IPS-15b (cell line): ENCODE measurements around the gene GPC5.

Source experiments
- H3K27me3 ChIP-seq: one replicate; pipeline ENCODE4 v1.6.1; 2013; ENCODE audit warnings: low read length; ENCODE audit not compliant: control insufficient read depth, insufficient read depth
- H3K36me3 ChIP-seq: one replicate; pipeline ENCODE4 v1.6.1; 2013; ENCODE audit warnings: low read length; ENCODE audit not compliant: control insufficient read depth, insufficient read depth
- H3K4me1 ChIP-seq: one replicate; pipeline ENCODE4 v1.6.1; 2013; ENCODE audit warnings: mild to moderate bottlenecking, low read length; ENCODE audit not compliant: control insufficient read depth, insufficient read depth
- H3K4me3 ChIP-seq: one replicate; pipeline ENCODE4 v1.5.1; 2013; ENCODE audit warnings: low read depth, low read length
- H3K9ac ChIP-seq: one replicate; pipeline ENCODE4 v1.6.1; 2013; ENCODE audit warnings: low read depth, mild to moderate bottlenecking, low read length
- H3K9me3 ChIP-seq: one replicate; pipeline ENCODE4 v1.6.1; 2013; ENCODE audit warnings: mild to moderate bottlenecking, low read length; ENCODE audit not compliant: control insufficient read depth, insufficient read depth

The GPC5 gene

DNA sequence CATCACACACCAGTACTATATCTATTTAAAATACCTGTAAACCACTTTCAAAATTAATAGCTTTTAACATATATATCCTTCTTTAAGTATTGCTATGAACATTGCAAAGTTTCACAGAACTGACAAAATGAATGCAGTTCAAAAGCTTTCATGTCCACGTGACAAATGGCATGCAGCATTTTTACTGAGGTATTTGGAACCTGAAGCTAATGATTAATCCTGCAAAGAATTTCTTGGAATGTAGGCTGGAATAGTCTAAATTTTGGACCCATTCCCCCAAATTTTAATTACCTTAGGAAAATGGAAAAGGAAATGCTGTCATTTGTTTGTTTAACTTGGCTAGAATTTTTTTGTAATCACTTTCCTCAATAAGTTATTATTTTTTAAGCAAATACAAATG, 1404.4 kb downstream of the GPC5 start:
- H3K36me3 ChIP-seq, result no peaks in the 10 kb centered on the region
- H3K9ac ChIP-seq, result no peak overlapping the region
- H3K9me3 ChIP-seq, result no peaks in the 10 kb centered on the region
- no peaks in the 10 kb centered on the region for H3K4me1 ChIP-seq
- no peak overlapping the region for H3K4me3 ChIP-seq
- H3K27me3 ChIP-seq, result no peaks in the 10 kb centered on the region

GRCh38 chr13:92804346-92804745, 1405.9 kb downstream of the GPC5 start:
- Histone ChIP-seq H3K36me3 (no peaks in the 10 kb centered on the region), H3K9me3 (no peaks in the 10 kb centered on the region), H3K4me1 (no peaks in the 10 kb centered on the region), H3K9ac (no peak overlapping the region), H3K27me3 (no peaks in the 10 kb centered on the region), H3K4me3 (no peak overlapping the region)

DNA sequence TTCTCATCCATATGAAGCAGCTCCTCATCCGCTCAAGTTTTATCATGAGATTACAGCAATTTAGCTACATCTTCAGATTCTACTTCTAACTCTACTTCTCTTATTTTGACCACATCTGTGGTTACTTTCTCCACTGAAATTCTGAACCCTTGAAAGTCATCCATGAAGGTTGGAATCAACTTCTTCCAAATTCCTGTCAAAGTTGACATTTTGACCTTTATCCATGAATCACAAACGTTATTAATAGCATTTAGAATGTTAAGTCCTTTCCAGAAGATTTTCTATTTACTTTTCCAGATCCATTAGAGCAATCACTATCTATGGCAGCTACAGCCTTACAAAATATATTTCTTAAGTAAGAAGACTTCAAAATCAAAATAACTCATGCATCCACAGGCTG, 1406.5 kb downstream of the GPC5 start:
- Histone ChIP-seq H3K36me3 (no peaks in the 10 kb centered on the region), H3K4me1 (no peaks in the 10 kb centered on the region), H3K4me3 (no peak overlapping the region), H3K9me3 (no peaks in the 10 kb centered on the region), H3K9ac (no peak overlapping the region), H3K27me3 (no peaks in the 10 kb centered on the region)

DNA sequence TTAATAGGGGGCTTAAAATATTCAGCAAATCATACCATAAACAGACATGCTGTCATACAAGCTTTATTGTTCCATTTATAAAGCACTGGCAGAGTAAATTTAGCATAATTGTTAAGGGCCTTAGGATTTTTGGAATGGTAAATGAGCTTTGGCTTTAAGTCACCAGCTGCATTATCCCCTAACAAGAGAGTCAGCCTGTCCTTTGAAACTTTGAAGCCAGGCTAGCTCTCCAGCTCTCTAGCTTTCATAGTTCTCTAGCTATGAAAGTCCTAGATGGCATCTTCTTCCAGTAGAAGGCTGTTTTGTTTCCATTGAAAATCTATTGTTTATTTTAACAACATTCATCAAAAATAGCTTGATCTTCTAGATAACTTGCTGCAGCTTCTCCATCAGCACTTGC, 1407.3 kb downstream of the GPC5 start:
- Histone ChIP-seq H3K36me3 (no peaks in the 10 kb centered on the region), H3K9ac (no peak overlapping the region), H3K4me3 (no peak overlapping the region), H3K4me1 (no peaks in the 10 kb centered on the region), H3K9me3 (no peaks in the 10 kb centered on the region), H3K27me3 (no peaks in the 10 kb centered on the region)

GRCh38 chr13:92806215-92806614, 1407.8 kb downstream of the GPC5 start:
- Histone ChIP-seq H3K36me3 (no peaks in the 10 kb centered on the region), H3K9ac (no peak overlapping the region), H3K4me1 (no peaks in the 10 kb centered on the region), H3K9me3 (no peaks in the 10 kb centered on the region), H3K27me3 (no peaks in the 10 kb centered on the region), H3K4me3 (no peak overlapping the region)

GRCh38 chr13:92807353-92807752, 1408.9 kb downstream of the GPC5 start:
- no peaks in the 10 kb centered on the region for H3K9me3 ChIP-seq
- no peaks in the 10 kb centered on the region for H3K4me1 ChIP-seq
- H3K36me3 ChIP-seq, result no peaks in the 10 kb centered on the region
- no peak overlapping the region for H3K9ac ChIP-seq
- no peaks in the 10 kb centered on the region for H3K27me3 ChIP-seq
- no peak overlapping the region for H3K4me3 ChIP-seq

DNA sequence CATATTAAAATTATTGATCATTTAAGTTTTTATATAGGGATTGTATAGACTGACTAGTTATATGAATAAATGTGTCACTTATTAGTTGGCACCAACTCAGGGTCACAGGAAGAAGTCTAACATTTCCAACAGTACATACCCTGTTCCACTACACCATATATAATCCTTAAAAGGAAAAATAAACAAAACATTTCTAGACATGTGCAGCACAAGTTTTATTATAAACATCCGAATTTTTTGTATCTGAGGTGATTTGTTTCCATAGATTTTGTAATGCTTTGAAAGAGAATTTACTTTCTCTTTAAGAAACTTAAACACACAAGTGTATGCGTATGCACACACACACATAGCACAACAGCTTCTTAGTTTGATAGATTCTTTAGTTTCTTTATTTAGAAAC, 1409.5 kb downstream of the GPC5 start:
- H3K4me1 ChIP-seq, result no peaks in the 10 kb centered on the region
- H3K36me3 ChIP-seq, result no peaks in the 10 kb centered on the region
- H3K27me3 ChIP-seq, result no peaks in the 10 kb centered on the region
- H3K4me3 ChIP-seq, result no peak overlapping the region
- H3K9ac ChIP-seq, result no peak overlapping the region
- H3K9me3 ChIP-seq, result no peaks in the 10 kb centered on the region

GRCh38 chr13:92821324-92821723, 1422.9 kb downstream of the GPC5 start:
- Histone ChIP-seq H3K9me3 (no peaks in the 10 kb centered on the region), H3K4me1 (no peaks in the 10 kb centered on the region), H3K9ac (no peak overlapping the region), H3K36me3 (no peaks in the 10 kb centered on the region), H3K27me3 (no peaks in the 10 kb centered on the region), H3K4me3 (no peak overlapping the region)

- Histone ChIP-seq H3K4me1 (no peaks in the 10 kb centered on the region), H3K9ac (no peak overlapping the region), H3K27me3 (no peaks in the 10 kb centered on the region), H3K36me3 (no peaks in the 10 kb centered on the region), H3K4me3 (no peak overlapping the region), H3K9me3 (no peaks in the 10 kb centered on the region)
Measured at GRCh38 chr13:92823059-92823458, 1424.6 kb downstream of the GPC5 start.

DNA sequence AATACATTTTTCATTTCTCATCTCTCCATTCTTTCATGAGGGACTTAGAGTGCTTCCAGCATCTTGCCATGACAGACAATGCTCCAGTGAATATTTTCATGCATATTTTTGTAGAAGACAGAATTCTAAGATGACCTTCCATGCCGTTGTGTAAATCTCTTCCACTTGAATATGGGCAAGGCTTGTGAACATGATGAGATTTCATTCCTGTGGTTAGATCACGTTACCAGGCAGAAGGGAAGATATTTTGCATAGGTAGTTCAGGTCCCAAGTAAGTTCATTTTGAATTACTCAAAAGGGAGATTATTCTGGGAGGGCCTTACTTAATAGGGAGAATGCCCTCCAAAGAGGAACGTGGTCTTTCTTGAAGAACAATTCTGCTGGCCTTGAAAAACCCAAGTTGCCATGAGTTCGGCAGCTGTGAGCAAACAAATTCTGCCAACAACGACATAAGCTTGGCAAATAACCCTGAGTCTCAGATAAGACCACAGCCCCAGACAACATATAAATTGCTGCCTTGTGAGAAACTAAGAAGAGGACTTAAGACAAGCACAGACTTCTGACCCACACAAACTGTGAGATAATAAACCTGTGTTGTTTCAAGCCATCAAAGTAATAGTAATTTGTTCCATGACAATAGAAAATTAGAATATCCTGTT, 1427.6 kb downstream of the GPC5 start:
- Histone ChIP-seq H3K27me3 (no peaks in the 10 kb centered on the region), H3K9ac (no peak overlapping the region), H3K36me3 (no peaks in the 10 kb centered on the region), H3K9me3 (no peaks in the 10 kb centered on the region), H3K4me1 (no peaks in the 10 kb centered on the region), H3K4me3 (no peak overlapping the region)

GRCh38 chr13:92827503-92827902, 1429.1 kb downstream of the GPC5 start:
- no peaks in the 10 kb centered on the region for H3K27me3 ChIP-seq
- H3K9ac ChIP-seq, result no peak overlapping the region
- H3K9me3 ChIP-seq, result no peaks in the 10 kb centered on the region
- H3K36me3 ChIP-seq, result no peaks in the 10 kb centered on the region
- no peaks in the 10 kb centered on the region for H3K4me1 ChIP-seq
- H3K4me3 ChIP-seq, result no peak overlapping the region

- H3K9me3 ChIP-seq, result no peaks in the 10 kb centered on the region
- H3K4me1 ChIP-seq, result no peaks in the 10 kb centered on the region
- no peak overlapping the region for H3K9ac ChIP-seq
- no peak overlapping the region for H3K4me3 ChIP-seq
- H3K36me3 ChIP-seq, result no peaks in the 10 kb centered on the region
- no peaks in the 10 kb centered on the region for H3K27me3 ChIP-seq
Measured at GRCh38 chr13:92829930-92830329, 1431.5 kb downstream of the GPC5 start.
